Activated CD8-positive, alpha-beta T cell treated with anti-CD3 and anti-CD28 coated beads for 36 hours (primary cell): ENCODE data around the gene PNLIPRP1. TPM values are rescaled to one million over a fixed set of nuclear protein-coding genes. Genes with fewer than 3 reads are reported as not detected.

ENCODE experiments used
- ATAC-seq: fragments of 200-7000 bp; cut with Tn5 transposase; one replicate; pipeline ENCODE4 v1.10.0; 2021; ENCODE audit warnings: mild to moderate bottlenecking, moderate library complexity
- CTCF ChIA-PET: fragments of 350-600 bp; sonication (Branson Sonifier 250); formaldehyde crosslinking; loops from one replicate; lab custom pipeline; 2021; ENCODE audit warnings: antibody characterized with exemption; lab: Charles Lee
- POLR2A ChIA-PET: fragments of 350-600 bp; sonication (Branson Sonifier 250); formaldehyde crosslinking; loops from one replicate; lab custom pipeline; 2021; ENCODE audit warnings: antibody characterized with exemption; lab: Charles Lee
- DNase-seq: peaks from one replicate; pipeline ENCODE4 v3.0.0-alpha.2; 2020
- H3K27ac Mint-ChIP-seq: one replicate; pipeline ENCODE4 v1.8.0; 2021; ENCODE audit warnings: mild to moderate bottlenecking, mixed read lengths
- H3K27me3 Mint-ChIP-seq: one replicate; pipeline ENCODE4 v1.8.0; 2021; ENCODE audit warnings: mixed read lengths
- H3K36me3 Mint-ChIP-seq: one replicate; pipeline ENCODE4 v1.8.0; 2021; ENCODE audit warnings: low read depth, mixed read lengths
- H3K4me1 Mint-ChIP-seq: one replicate; pipeline ENCODE4 v1.8.0; 2021; ENCODE audit warnings: low read depth, mixed read lengths
- H3K4me3 Mint-ChIP-seq: one replicate; pipeline ENCODE4 v1.8.0; 2021; ENCODE audit warnings: mild to moderate bottlenecking, moderate library complexity, mixed read lengths
- H3K9me3 Mint-ChIP-seq: one replicate; pipeline ENCODE4 v1.8.0; 2021; ENCODE audit warnings: mixed read lengths
- intact Hi-C: fragments of 100-400 bp; cut with micrococcal nuclease; formaldehyde crosslinking; loops from one replicate; pipeline ENCODE4 v1.10.0; 2022
- total RNA-seq, 2 experiments: library from RNA; stranded (reverse); gene quantifications; one replicate each; pipeline ENCODE4 v1.2.3, GENCODE V29; 2021
- TF ChIP-seq, protein P1 (sequence below): fragments of 200-600 bp; IDR thresholded peaks from one replicate; pipeline ENCODE4 v1.8.0; 2022; ENCODE audit warnings: antibody characterized with exemption, mild to moderate bottlenecking

PNLIPRP1 gene
- total RNA-seq, 2 experiments from 2014 or later, result not detected

DNA sequence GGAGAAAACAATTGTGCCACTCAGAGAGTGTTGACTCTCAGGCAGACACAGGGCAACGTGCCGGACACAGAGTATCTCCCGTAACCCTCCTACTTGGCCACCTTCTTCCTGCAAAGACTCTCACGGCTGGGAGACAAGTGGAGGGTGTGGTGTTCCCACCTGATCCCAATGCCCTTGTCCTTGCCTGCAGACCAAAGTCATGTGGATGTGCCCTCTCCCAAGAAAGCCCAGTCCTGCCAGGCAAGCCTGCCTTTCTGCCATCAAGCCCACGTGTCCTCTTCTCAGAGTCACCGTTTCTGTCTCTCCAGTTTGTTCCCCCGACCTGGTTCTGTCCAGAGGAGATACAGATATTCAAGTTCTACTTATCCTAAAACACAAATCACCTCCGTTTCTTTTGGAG, 30.7 kb downstream of the PNLIPRP1 start:
- intact Hi-C loops, result no loop called here
- no peak overlapping the region for H3K27ac Mint-ChIP-seq
- H3K36me3 Mint-ChIP-seq, result no peaks in the 10 kb centered on the region
- TF ChIP-seq, protein P1, sequence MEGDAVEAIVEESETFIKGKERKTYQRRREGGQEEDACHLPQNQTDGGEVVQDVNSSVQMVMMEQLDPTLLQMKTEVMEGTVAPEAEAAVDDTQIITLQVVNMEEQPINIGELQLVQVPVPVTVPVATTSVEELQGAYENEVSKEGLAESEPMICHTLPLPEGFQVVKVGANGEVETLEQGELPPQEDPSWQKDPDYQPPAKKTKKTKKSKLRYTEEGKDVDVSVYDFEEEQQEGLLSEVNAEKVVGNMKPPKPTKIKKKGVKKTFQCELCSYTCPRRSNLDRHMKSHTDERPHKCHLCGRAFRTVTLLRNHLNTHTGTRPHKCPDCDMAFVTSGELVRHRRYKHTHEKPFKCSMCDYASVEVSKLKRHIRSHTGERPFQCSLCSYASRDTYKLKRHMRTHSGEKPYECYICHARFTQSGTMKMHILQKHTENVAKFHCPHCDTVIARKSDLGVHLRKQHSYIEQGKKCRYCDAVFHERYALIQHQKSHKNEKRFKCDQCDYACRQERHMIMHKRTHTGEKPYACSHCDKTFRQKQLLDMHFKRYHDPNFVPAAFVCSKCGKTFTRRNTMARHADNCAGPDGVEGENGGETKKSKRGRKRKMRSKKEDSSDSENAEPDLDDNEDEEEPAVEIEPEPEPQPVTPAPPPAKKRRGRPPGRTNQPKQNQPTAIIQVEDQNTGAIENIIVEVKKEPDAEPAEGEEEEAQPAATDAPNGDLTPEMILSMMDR, result no peak
- H3K9me3 Mint-ChIP-seq, result no peaks in the 10 kb centered on the region
- no peaks in the 10 kb centered on the region for H3K4me1 Mint-ChIP-seq
- no peak for ATAC-seq
- no peak overlapping the region for H3K4me3 Mint-ChIP-seq
- ChIA-PET POLR2A (no interaction called here), CTCF (no interaction called here)
- peaks cover 12% of the 10 kb centered on the region for H3K27me3 Mint-ChIP-seq
- DNase-seq, result no peak

DNA sequence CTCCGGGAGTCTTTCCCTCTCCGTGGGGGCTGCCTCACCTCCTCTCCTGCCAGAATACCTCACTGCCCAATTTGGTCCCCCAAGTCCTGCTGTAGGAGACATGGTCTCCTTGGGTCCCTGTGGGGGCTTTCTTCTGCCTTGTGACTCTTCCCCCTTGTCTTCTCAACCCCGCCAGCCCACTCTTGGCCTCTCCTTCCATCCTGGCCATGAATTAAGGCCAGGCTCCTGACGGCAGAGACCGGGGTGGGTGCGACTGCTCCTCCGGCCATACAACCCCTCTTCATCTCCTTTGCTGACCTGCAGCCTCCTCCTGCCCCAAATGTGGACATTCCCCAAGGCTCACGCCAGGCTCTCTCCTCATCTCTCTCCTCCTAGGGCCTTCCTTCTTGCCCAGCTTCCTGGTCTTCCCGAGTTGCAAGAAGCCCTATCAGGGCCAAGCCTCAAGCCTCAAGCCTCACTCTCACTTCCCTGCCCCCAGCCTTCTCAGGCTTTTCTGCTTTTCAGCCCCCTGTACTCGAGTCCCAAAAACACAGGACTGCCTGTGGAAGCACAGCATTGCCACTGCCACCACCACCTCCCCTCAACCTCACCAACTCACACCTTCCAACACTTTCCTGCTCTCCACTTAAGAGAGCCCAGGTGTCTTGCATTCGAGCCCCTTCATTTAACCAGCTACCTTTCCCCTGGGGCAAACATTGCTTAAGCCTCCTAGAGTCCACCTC, 31.3 kb downstream of the PNLIPRP1 start:
- ChIA-PET CTCF (interaction anchor here (0.7 kb wide), 1 partner anchor 241 kb away, joined by 3 read pairs; no protein-coding TSS in a partner anchor), POLR2A (no interaction called here)
- ATAC-seq (no peak), DNase-seq (no peak)
- Mint-ChIP-seq H3K36me3 (no peaks in the 10 kb centered on the region), H3K27ac (no peak overlapping the region), H3K27me3 (peaks cover 16% of the 10 kb centered on the region), H3K9me3 (no peaks in the 10 kb centered on the region), H3K4me1 (no peaks in the 10 kb centered on the region), H3K4me3 (no peak overlapping the region)
- intact Hi-C loops, result no loop called here
- TF ChIP-seq, protein P1, result no peak

DNA sequence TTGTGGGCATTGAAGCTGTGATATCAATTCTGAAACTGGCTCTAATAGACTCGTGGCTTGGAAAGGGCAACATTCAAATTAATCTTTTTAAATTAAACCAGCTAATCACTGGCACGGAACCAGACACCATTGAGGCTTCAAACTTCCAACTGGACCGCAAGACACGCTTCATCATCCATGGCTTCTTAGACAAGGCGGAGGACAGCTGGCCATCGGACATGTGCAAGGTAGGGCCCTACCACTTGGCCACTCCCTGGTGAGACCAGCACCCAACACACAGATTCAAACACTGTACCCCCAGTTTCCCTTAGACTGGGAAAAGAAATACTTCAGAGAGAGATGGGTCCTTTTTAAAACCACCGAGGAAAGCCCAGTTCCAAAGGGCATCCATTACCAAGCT, 35.1 kb downstream of the PNLIPRP1 start:
- no peaks in the 10 kb centered on the region for H3K4me1 Mint-ChIP-seq
- ATAC-seq, result no peak
- no peak for DNase-seq
- intact Hi-C loops, result no loop called here
- peaks cover 16% of the 10 kb centered on the region for H3K27me3 Mint-ChIP-seq
- H3K36me3 Mint-ChIP-seq, result no peaks in the 10 kb centered on the region
- H3K4me3 Mint-ChIP-seq, result no peak overlapping the region
- ChIA-PET CTCF (no interaction called here), POLR2A (no interaction called here)
- H3K9me3 Mint-ChIP-seq, result no peaks in the 10 kb centered on the region
- TF ChIP-seq, protein P1, result no peak
- H3K27ac Mint-ChIP-seq, result no peak overlapping the region

DNA sequence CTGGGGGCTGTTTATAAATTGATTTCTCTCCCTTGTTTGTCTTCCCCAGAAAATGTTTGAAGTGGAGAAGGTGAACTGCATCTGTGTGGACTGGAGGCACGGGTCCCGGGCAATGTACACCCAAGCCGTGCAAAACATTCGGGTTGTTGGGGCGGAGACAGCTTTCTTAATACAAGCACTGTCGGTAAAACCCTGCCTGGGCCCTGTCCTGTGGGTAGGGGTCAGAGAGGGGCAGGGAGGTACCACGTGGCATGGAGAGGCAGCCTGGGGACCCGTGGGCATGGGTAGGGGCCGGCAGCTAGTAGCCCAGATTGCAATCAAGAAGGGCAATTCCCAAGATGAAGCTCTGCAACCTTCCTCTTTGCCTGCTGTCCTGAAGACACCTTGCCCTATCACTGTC, 36.1 kb downstream of the PNLIPRP1 start:
- Mint-ChIP-seq H3K36me3 (no peaks in the 10 kb centered on the region), H3K9me3 (no peaks in the 10 kb centered on the region), H3K27me3 (peaks cover 16% of the 10 kb centered on the region), H3K4me3 (no peak overlapping the region), H3K27ac (no peak overlapping the region), H3K4me1 (no peaks in the 10 kb centered on the region)
- ATAC-seq (no peak), DNase-seq (no peak)
- intact Hi-C loops, result no loop called here
- ChIA-PET CTCF (interaction anchor here (1.0 kb wide), 1 partner anchor 162 kb away, joined by 3 read pairs; no protein-coding TSS in a partner anchor), POLR2A (no interaction called here)
- TF ChIP-seq, protein P1, result no peak

DNA sequence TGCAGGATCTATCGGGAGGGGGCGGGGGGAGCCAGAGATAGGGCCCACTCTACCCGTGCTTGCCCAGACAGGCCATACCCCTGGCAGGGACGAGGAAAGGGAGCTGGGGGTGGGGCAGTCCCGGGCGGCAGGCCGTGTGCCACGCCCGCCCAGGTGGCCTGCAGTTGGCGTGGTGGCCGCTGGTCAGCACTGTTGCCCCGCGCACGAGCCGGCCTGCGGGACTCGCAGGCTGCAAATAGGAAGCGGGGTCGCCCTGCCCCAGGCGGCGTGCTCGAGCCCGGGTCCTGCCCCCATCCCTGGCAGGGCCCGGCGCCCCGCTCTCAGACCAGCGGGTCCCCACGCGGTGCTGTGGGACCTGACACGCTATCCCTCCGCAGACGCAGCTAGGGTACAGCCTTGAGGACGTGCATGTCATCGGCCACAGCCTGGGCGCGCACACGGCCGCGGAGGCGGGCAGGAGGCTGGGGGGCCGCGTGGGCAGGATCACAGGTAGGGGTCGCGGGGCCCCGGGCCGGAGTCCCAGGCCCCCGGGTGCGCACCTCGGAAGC, 36.7 kb downstream of the PNLIPRP1 start:
- Mint-ChIP-seq H3K27ac (no peak overlapping the region), H3K4me1 (no peaks in the 10 kb centered on the region), H3K36me3 (no peaks in the 10 kb centered on the region), H3K27me3 (peaks cover 14% of the 10 kb centered on the region), H3K4me3 (no peak overlapping the region), H3K9me3 (no peaks in the 10 kb centered on the region)
- TF ChIP-seq, protein P1, result no peak
- intact Hi-C loops, result no loop called here
- DNase-seq (no peak), ATAC-seq (no peak)
- POLR2A ChIA-PET, result no interaction called here
- CTCF ChIA-PET, result interaction anchor here (1.0 kb wide), 1 partner anchor 161 kb away, joined by 3 read pairs; no protein-coding TSS in a partner anchor
